ENCODE results near the gene OTOGL. TPM values are rescaled to one million over a fixed set of nuclear protein-coding genes. Genes with fewer than 3 reads are reported as not detected.
"Not testable (repeated sequence)": the region's sequence is repeated elsewhere in the genome, so short reads cannot be mapped to it uniquely, and the experiment has no call there.

Gene OTOGL
- polyA plus RNA-seq, 1 donor: 0.22 TPM

DNA sequence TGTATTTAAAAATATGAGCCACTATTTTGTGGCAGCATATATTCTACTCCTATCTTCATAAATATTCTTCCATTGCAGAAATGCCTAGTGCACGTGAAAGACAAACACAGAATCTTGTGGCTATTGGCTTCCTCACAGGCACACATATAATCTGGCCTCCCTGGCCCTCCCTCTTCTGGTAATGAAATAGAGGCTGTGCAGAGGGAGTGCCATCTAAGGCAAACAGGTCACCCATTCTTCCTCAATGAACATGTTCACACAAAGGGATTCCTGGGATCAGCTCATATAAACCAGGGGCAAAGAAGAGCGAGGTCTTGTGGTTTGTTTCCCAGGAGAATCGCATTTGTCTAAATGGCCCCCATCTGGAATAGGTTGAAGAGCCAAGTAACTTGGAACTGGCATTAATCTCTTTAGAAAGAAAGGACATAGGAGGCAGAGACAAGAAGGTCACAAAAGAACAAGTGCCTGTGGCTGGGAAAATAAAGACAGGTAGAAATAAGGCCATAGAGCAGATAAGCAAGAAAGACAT is 173.1 kb downstream of the OTOGL start:
- Histone ChIP-seq H3K9me3 (ENCODE audit: control insufficient read depth, low read depth, low read length) (no peaks in the 10 kb centered on the region), H3K27me3 (ENCODE audit: control insufficient read depth, insufficient read depth, low read length) (no peaks in the 10 kb centered on the region), H3K27ac (ENCODE audit: low read length) (no peak overlapping the region), H3K4me3 (ENCODE audit: low read length) (no peak overlapping the region), H3K4me1 (ENCODE audit: control insufficient read depth, insufficient read depth, low read length) (no peaks in the 10 kb centered on the region), H3K36me3 (ENCODE audit: control insufficient read depth, insufficient read depth, low read length) (no peaks in the 10 kb centered on the region)
- 100% methylated on average over 2 of the region's 3 CpGs for WGBS (ENCODE audit: insufficient coverage, low lambda C conversion rate)
- DNase-seq: no peak

DNA sequence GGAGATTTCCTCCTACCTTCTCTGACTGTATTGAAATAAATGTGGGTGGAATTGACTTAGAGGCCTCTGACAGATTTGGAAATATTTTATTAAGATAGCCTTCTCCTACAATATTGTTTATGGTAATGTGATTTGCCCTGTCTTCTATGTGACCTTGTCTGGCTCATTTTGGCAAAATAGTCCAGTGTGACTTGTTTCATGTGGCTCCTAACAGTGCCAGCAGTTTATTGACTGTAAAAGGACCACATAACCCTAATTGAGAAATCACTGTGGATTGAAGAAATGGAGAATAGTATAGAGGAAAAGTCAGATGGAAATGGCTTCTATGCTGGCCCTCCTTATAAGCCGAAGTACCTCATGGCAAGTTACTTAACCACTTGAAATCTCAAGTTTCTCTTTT is 173.8 kb downstream of the OTOGL start:
- DNase-seq: no peak
- Histone ChIP-seq H3K9me3 (ENCODE audit: control insufficient read depth, low read depth, low read length) (no peaks in the 10 kb centered on the region), H3K4me1 (ENCODE audit: control insufficient read depth, insufficient read depth, low read length) (no peaks in the 10 kb centered on the region), H3K36me3 (ENCODE audit: control insufficient read depth, insufficient read depth, low read length) (no peaks in the 10 kb centered on the region), H3K27ac (ENCODE audit: low read length) (no peak overlapping the region), H3K27me3 (ENCODE audit: control insufficient read depth, insufficient read depth, low read length) (no peaks in the 10 kb centered on the region), H3K4me3 (ENCODE audit: low read length) (no peak overlapping the region)
- no CpG with 5 or more reads among the region's 1 CpG for WGBS (ENCODE audit: insufficient coverage, low lambda C conversion rate)

DNA sequence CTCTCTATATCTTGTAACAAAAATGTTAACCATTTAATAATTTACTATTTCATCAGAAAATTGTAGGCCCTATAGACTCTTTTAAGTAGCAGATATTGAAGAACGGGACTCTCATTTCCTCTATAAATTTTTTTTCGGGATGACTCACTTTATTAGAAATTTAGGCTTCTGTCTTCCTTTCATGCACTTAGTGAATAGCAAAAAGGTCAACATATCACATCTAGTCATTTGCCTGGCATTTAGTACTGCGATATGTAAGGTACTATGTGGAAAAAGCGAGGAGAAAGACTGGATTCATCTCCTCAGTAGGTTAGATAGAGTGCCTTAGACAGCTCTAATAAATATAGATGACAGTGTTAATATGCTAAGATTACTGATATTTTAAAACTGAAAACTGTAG is 178.4 kb downstream of the OTOGL start:
- no peaks in the 10 kb centered on the region for H3K36me3 ChIP-seq (ENCODE audit: control insufficient read depth, insufficient read depth, low read length)
- peaks cover 2% of the 10 kb centered on the region for H3K9me3 ChIP-seq (ENCODE audit: control insufficient read depth, low read depth, low read length)
- H3K27me3 ChIP-seq (ENCODE audit: control insufficient read depth, insufficient read depth, low read length): no peaks in the 10 kb centered on the region
- DNase-seq: no peak
- no peak overlapping the region for H3K27ac ChIP-seq (ENCODE audit: low read length)
- no peaks in the 10 kb centered on the region for H3K4me1 ChIP-seq (ENCODE audit: control insufficient read depth, insufficient read depth, low read length)
- WGBS (ENCODE audit: insufficient coverage, low lambda C conversion rate): 100% methylated on average over 1 of the region's 4 CpGs
- H3K4me3 ChIP-seq (ENCODE audit: low read length): no peak overlapping the region

DNA sequence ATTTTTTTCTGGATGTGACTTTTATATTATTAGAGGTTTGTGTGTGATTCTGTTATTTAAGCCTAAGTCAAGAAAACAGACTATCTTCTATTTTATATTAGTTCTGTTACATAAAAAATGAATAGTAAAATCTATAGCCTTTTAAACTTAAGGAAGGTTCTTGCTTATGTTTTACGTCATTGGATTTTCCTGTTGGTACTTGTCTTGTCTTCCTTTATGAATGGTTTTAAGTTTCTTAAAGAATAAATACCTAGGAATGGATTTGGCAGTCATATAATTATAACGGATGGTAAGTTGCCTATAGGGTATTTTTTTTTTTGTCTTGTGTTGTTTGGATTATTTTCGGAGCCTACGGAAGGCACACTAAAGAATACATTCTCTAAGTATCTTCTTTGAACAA is 182.9 kb downstream of the OTOGL start:
- H3K36me3 ChIP-seq (ENCODE audit: control insufficient read depth, insufficient read depth, low read length): no peaks in the 10 kb centered on the region
- H3K27me3 ChIP-seq (ENCODE audit: control insufficient read depth, insufficient read depth, low read length): no peaks in the 10 kb centered on the region
- H3K9me3 ChIP-seq (ENCODE audit: control insufficient read depth, low read depth, low read length): peaks cover 2% of the 10 kb centered on the region
- 90% methylated on average over 4 of the region's 4 CpGs for WGBS (ENCODE audit: insufficient coverage, low lambda C conversion rate)
- no peak overlapping the region for H3K4me3 ChIP-seq (ENCODE audit: low read length)
- no peaks in the 10 kb centered on the region for H3K4me1 ChIP-seq (ENCODE audit: control insufficient read depth, insufficient read depth, low read length)
- no peak overlapping the region for H3K27ac ChIP-seq (ENCODE audit: low read length)
- no peak for DNase-seq

DNA sequence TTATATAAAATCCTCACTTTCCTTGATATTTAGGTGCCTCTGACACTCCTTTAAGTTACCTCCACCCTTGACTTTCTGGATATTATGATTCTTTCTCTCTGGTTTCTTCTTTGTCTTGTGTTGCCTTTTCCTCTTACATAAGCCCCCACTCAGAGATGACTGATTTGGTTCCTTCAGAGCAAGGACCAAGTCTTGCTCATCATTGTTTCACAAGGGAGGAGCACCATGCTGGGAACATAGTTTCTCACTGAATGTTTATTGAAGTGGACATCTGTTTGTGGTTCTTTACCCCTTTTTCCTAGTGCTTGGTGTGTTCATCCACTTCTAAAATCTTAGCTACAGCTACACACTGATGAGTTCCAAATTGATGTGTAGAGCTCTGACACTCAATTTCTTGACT is 183.4 kb downstream of the OTOGL start:
- H3K4me3 ChIP-seq (ENCODE audit: low read length): no peak overlapping the region
- H3K36me3 ChIP-seq (ENCODE audit: control insufficient read depth, insufficient read depth, low read length): no peaks in the 10 kb centered on the region

DNA sequence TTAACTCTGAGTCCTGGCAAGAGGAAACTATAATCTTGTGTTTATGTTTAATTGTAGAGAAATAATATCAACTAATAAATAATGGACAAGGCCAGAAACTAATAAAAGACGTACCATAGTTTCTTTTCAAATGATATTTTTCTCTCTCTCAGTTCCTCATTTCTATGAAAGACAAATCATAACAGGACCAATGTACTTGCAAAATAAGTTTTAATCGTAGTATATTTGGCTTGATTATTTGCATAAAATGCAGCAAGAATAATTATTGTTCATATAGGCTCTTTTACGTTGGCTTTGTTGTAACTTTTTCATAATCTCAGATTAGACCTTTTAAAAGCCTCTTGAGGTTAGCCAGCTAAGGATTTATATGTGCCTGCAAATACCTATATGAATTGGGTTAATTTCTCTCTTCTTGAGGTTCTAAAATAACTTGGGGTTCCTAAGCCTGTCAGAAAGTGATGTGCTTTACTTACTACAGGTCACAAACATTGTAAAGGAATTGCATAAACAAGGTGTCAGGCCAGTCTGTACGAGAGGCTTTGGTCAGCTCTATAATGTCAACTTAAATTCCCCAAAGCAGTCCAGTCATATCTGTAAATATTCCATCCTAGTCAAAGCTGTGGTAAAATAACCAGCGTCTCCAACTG is 191.9 kb downstream of the OTOGL start:
- H3K36me3 ChIP-seq (ENCODE audit: control insufficient read depth, insufficient read depth, low read length): no peaks in the 10 kb centered on the region
- no CpG with 5 or more reads among the region's 5 CpGs for WGBS (ENCODE audit: insufficient coverage, low lambda C conversion rate)
- no peak for DNase-seq
- H3K4me3 ChIP-seq (ENCODE audit: low read length): no peak overlapping the region
- no peak overlapping the region for H3K27ac ChIP-seq (ENCODE audit: low read length)
- no peaks in the 10 kb centered on the region for H3K4me1 ChIP-seq (ENCODE audit: control insufficient read depth, insufficient read depth, low read length)
- H3K9me3 ChIP-seq (ENCODE audit: control insufficient read depth, low read depth, low read length): no peaks in the 10 kb centered on the region
- H3K27me3 ChIP-seq (ENCODE audit: control insufficient read depth, insufficient read depth, low read length): no peaks in the 10 kb centered on the region

More for the DNA sequence above, 183.4 kb downstream of the OTOGL start:
- H3K4me1 ChIP-seq (ENCODE audit: control insufficient read depth, insufficient read depth, low read length): no peaks in the 10 kb centered on the region
- H3K27me3 ChIP-seq (ENCODE audit: control insufficient read depth, insufficient read depth, low read length): no peaks in the 10 kb centered on the region
- no peak for DNase-seq
- H3K9me3 ChIP-seq (ENCODE audit: control insufficient read depth, low read depth, low read length): peaks cover 2% of the 10 kb centered on the region
- H3K27ac ChIP-seq (ENCODE audit: low read length): no peak overlapping the region

DNA sequence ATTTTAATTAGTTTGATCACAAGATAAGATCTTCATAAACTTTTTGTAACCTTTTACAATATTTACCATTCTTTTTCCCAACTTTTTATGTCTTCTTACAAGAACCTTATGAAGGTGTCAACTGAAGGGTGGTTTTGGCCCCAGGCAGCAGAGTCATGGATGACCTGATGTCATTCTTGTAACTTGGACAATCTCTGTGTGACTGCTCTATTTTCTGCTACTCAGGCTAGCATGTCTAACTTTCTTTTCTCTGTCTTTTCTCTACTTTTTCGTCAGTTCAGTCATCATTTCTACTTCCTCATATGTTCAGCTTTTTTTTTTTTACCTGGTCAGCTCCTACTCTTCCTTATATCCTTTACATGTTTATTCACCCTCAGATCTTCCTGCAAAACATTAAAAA is 194.0 kb downstream of the OTOGL start:
- Histone ChIP-seq H3K36me3 (ENCODE audit: control insufficient read depth, insufficient read depth, low read length) (no peaks in the 10 kb centered on the region), H3K27ac (ENCODE audit: low read length) (no peak overlapping the region), H3K4me1 (ENCODE audit: control insufficient read depth, insufficient read depth, low read length) (no peaks in the 10 kb centered on the region), H3K27me3 (ENCODE audit: control insufficient read depth, insufficient read depth, low read length) (no peaks in the 10 kb centered on the region), H3K4me3 (ENCODE audit: low read length) (no peak overlapping the region), H3K9me3 (ENCODE audit: control insufficient read depth, low read depth, low read length) (no peaks in the 10 kb centered on the region)
- no peak for DNase-seq
- WGBS (ENCODE audit: insufficient coverage, low lambda C conversion rate): 100% methylated on average over 1 of the region's 1 CpG

DNA sequence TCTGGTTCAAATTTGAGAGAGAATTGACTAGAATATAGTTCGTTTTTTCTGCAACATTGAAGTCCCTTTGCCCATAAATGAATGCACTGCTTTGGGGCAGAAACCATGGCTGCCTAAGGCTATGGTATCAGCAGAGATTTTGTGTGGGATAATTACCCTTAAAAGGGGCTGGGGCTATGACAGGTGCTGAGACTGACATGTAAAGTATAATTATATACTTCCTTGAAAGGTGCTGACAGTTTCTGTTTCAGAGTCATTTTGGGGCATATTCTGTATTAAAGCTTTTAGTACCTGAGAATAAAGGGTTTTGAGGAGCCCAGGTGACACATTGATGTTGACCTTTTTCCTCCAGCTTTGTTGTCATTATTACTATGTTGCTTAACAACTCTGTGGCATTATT is 194.4 kb downstream of the OTOGL start:
- H3K4me3 ChIP-seq (ENCODE audit: low read length): no peak overlapping the region
- no peak for DNase-seq
- no peaks in the 10 kb centered on the region for H3K4me1 ChIP-seq (ENCODE audit: control insufficient read depth, insufficient read depth, low read length)
- H3K9me3 ChIP-seq (ENCODE audit: control insufficient read depth, low read depth, low read length): no peaks in the 10 kb centered on the region
- no peak overlapping the region for H3K27ac ChIP-seq (ENCODE audit: low read length)
- H3K36me3 ChIP-seq (ENCODE audit: control insufficient read depth, insufficient read depth, low read length): no peaks in the 10 kb centered on the region
- no CpG with 5 or more reads among the region's 1 CpG for WGBS (ENCODE audit: insufficient coverage, low lambda C conversion rate)
- no peaks in the 10 kb centered on the region for H3K27me3 ChIP-seq (ENCODE audit: control insufficient read depth, insufficient read depth, low read length)

DNA sequence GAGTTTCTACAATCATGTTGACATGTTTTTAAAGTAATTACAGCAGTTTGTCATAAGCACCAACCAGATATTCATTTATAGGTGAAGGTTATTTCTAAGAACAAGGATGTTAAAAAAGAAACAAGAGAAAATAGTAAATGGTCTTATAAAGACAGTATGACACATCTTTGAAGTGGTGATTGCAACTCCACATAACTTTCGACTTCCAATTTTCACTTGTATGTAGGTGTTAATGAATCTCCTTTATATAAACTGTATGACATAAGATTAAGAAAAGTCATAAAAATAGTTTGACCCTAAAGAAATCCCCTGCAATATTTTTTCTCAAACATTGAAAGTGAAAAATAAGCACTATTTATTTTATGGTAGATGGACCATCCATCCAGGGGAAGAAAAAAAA is 199.9 kb downstream of the OTOGL start:
- WGBS (ENCODE audit: insufficient coverage, low lambda C conversion rate): 100% methylated on average over 1 of the region's 1 CpG
- Histone ChIP-seq H3K36me3 (ENCODE audit: control insufficient read depth, insufficient read depth, low read length) (no peaks in the 10 kb centered on the region), H3K4me1 (ENCODE audit: control insufficient read depth, insufficient read depth, low read length) (no peaks in the 10 kb centered on the region), H3K9me3 (ENCODE audit: control insufficient read depth, low read depth, low read length) (no peaks in the 10 kb centered on the region), H3K27ac (ENCODE audit: low read length) (no peak overlapping the region), H3K27me3 (ENCODE audit: control insufficient read depth, insufficient read depth, low read length) (no peaks in the 10 kb centered on the region), H3K4me3 (ENCODE audit: low read length) (no peak overlapping the region)
- DNase-seq: no peak

DNA sequence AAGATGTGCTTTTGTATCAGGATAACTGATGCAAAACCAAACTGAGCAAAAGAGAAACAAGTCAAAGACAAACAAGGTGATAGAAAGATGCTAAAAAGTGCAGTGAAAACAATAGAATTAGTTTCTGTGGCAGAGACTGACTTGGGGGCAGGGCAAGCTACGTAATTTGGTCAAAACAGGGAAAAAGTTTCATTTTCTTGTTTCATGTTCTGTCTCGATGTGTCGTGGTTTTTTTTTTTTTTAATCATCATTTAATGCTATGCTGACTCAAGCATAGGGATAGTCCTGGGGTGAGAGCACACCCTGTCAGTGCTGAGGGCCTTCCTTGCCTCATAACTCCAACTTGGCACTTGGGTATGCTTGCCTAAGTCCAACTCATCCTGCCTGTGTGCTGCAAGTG is 200.6 kb downstream of the OTOGL start:
- Histone ChIP-seq H3K9me3 (ENCODE audit: control insufficient read depth, low read depth, low read length) (no peaks in the 10 kb centered on the region), H3K27ac (ENCODE audit: low read length) (no peak overlapping the region), H3K4me1 (ENCODE audit: control insufficient read depth, insufficient read depth, low read length) (no peaks in the 10 kb centered on the region), H3K27me3 (ENCODE audit: control insufficient read depth, insufficient read depth, low read length) (no peaks in the 10 kb centered on the region), H3K4me3 (ENCODE audit: low read length) (no peak overlapping the region), H3K36me3 (ENCODE audit: control insufficient read depth, insufficient read depth, low read length) (no peaks in the 10 kb centered on the region)
- 95% methylated on average over 3 of the region's 3 CpGs for WGBS (ENCODE audit: insufficient coverage, low lambda C conversion rate)
- no peak for DNase-seq

DNA sequence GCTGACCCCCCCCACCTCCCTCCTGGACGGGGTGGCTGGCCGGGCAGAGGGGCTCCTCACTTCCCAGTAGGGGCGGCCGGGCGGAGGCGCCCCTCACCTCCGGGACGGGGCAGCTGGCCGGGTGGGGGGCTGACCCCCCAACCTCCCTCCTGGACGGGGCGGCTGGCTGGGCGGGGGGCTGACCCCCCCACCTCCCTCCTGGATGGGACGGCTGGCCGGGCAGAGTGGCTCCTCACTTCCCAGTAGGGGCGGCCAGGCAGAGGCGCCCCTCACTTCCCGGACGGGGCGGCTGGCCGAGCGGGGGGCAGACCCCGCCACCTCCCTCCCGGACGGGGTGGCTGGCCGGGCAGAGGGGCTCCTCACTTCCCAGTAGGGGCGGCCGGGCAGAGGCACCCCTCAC is 208.1 kb downstream of the OTOGL start:
- H3K27me3 ChIP-seq (ENCODE audit: control insufficient read depth, insufficient read depth, low read length); H3K4me3 ChIP-seq (ENCODE audit: low read length); H3K36me3 ChIP-seq (ENCODE audit: control insufficient read depth, insufficient read depth, low read length); H3K27ac ChIP-seq (ENCODE audit: low read length); H3K4me1 ChIP-seq (ENCODE audit: control insufficient read depth, insufficient read depth, low read length); H3K9me3 ChIP-seq (ENCODE audit: control insufficient read depth, low read depth, low read length); DNase-seq: not testable (repeated sequence)
- no CpG with 5 or more reads among the region's 27 CpGs for WGBS (ENCODE audit: insufficient coverage, low lambda C conversion rate)
